Measurements from ENCODE around the gene SYT17.

SYT17 gene

GRCh38 chr16:19223235-19224170, 55.5 kb downstream of the SYT17 start:
- DNase-seq, result no peak

GRCh38 chr16:19225651-19226050, 57.6 kb downstream of the SYT17 start:
- no peak for DNase-seq

- no peak for DNase-seq
Measured at GRCh38 chr16:19227643-19228042, 59.6 kb downstream of the SYT17 start.

GRCh38 chr16:19228052-19228451, 60.0 kb downstream of the SYT17 start:
- no peak for DNase-seq

- DNase-seq, result no peak
Measured at GRCh38 chr16:19228575-19228974, 60.5 kb downstream of the SYT17 start.

GRCh38 chr16:19230575-19230974, 62.5 kb downstream of the SYT17 start:
- no peak for DNase-seq

GRCh38 chr16:19231881-19232280, 63.8 kb downstream of the SYT17 start:
- DNase-seq, result no peak

- DNase-seq, result no peak
Measured at GRCh38 chr16:19232988-19233387, 64.9 kb downstream of the SYT17 start.

GRCh38 chr16:19235478-19235877, 67.4 kb downstream of the SYT17 start:
- no peak for DNase-seq

GRCh38 chr16:19235886-19236285, 67.8 kb downstream of the SYT17 start:
- no peak for DNase-seq

- DNase-seq, result no peak
Measured at GRCh38 chr16:19236561-19237209, 68.6 kb downstream of the SYT17 start.

GRCh38 chr16:19238406-19238805, 70.4 kb downstream of the SYT17 start:
- DNase-seq, result no peak

GRCh38 chr16:19239511-19240155, 71.6 kb downstream of the SYT17 start:
- no peak for DNase-seq

GRCh38 chr16:19240494-19240893, 72.5 kb downstream of the SYT17 start:
- no peak for DNase-seq

GRCh38 chr16:19241512-19241911, 73.5 kb downstream of the SYT17 start:
- no peak for DNase-seq

- DNase-seq, result no peak
Measured at GRCh38 chr16:19242186-19242585, 74.1 kb downstream of the SYT17 start.

- no peak for DNase-seq
Measured at GRCh38 chr16:19242987-19243575, 75.0 kb downstream of the SYT17 start.

GRCh38 chr16:19245326-19245925, 77.4 kb downstream of the SYT17 start:
- no peak for DNase-seq

GRCh38 chr16:19252904-19253303, 84.9 kb downstream of the SYT17 start:
- DNase-seq, result no peak

GRCh38 chr16:19254611-19255010, 86.6 kb downstream of the SYT17 start:
- no peak for DNase-seq

GRCh38 chr16:19264123-19264673, 96.2 kb downstream of the SYT17 start:
- no peak for DNase-seq

GRCh38 chr16:19265380-19265930, 97.4 kb downstream of the SYT17 start:
- DNase-seq, result no peak
